Transverse colon (tissue), 4 donors: ENCODE results near the gene TSPAN32. TPM values are rescaled to one million over a fixed set of nuclear protein-coding genes. Genes with fewer than 3 reads are reported as not detected.
A peak's percentile ranks its signal among the peaks of the same experiment; 100 is the strongest.

Experiments
- DNase-seq: peaks from one replicate; pipeline ENCODE4 v3.0.0-alpha.2; 2019
- H3K27ac ChIP-seq, 4 donors: fragments of 200-600 bp; sonication (generic); 2 replicates each; pipeline ENCODE4 v1.5.1; 2016 to 2018; ENCODE audit warnings: inconsistent platforms in 4 of 4
- H3K27me3 ChIP-seq: fragments of 200-600 bp; sonication (generic); 2 replicates; pipeline ENCODE4 v1.5.1; 2017; ENCODE audit warnings: inconsistent platforms
- H3K36me3 ChIP-seq, 4 donors: fragments of 200-600 bp; sonication (generic); 2 replicates each; pipeline ENCODE4 v1.5.1; 2017 to 2019; ENCODE audit warnings: inconsistent platforms in 4 of 4
- H3K4me1 ChIP-seq, 4 donors: fragments of 200-600 bp; sonication (generic); 2 replicates each; pipeline ENCODE4 v1.5.1; 2017 to 2020; ENCODE audit warnings: inconsistent platforms in 4 of 4
- H3K4me3 ChIP-seq, 4 donors: fragments of 200-600 bp; sonication (generic); 1 replicate in 1 of 4; 2 replicates in 3 of 4; pipeline versions ENCODE4 v1.5.1 to v1.6.1; 2017 to 2019; ENCODE audit warnings: inconsistent platforms in 4 of 4
- H3K9me3 ChIP-seq, 2 donors: fragments of 200-600 bp; sonication (generic); 2 replicates each; pipeline ENCODE4 v1.5.1; 2017 to 2019; ENCODE audit warnings: inconsistent platforms in 2 of 2
- EP300 ChIP-seq: sonication (generic); formaldehyde crosslinking; IDR thresholded peaks from one replicate; pipeline ENCODE4 v1.6.1; 2017; ENCODE audit warnings: antibody characterized with exemption, low read depth
- POLR2A ChIP-seq: fragments of 450-650 bp; IDR thresholded peaks from one replicate; pipeline ENCODE4 v1.6.1; 2016; ENCODE audit warnings: antibody characterized with exemption, mild to moderate bottlenecking, moderate library complexity
- POLR2AphosphoS5 ChIP-seq, 3 donors: sonication (generic); formaldehyde crosslinking; IDR thresholded peaks; one replicate each; pipeline ENCODE4 v1.6.1; 2016; ENCODE audit warnings: antibody characterized with exemption in 3 of 3
- WGBS, 2 donors: methylation state at CpG; one replicate each; pipeline ENCODE4 v1.1.5; 2018; ENCODE audit warnings: low coverage in 1 of 2; 5-methylcytosine and 5-hydroxymethylcytosine counted together
- in situ Hi-C, 4 donors: fragments of 200-750 bp; cut with MboI; loops; one replicate each; pipeline versions ENCODE4 v1.15.0 to v1.15.1; 2017; ENCODE audit warnings: low sequenced_read_pairs in 3 of 4, low pct_ligation_motif_present in 1 of 4, low pct_unique_long_range_greater_than_20kb in 1 of 4
- intact Hi-C: fragments of 100-400 bp; cut with DNase I; formaldehyde crosslinking; loops from one replicate; pipeline ENCODE4 v1.15.1; 2023; ENCODE audit warnings: low total_unique reads
- total RNA-seq, 4 donors: library from RNA; depleted of rRNA; stranded (reverse); fragments of >200 nt; gene quantifications; one replicate each; pipeline ENCODE4 v1.1.0, GENCODE V29; 2016
- TF ChIP-seq, protein P1 (sequence below), 5 experiments: fragments of 200-600 bp in 3 of 5; fragments of 450-650 bp in 2 of 5; sonication (generic) in 3 of 5; IDR thresholded peaks; 1 replicate in 2 of 5; 2 replicates in 3 of 5; pipeline ENCODE4 v1.5.1; 2016 to 2017; ENCODE audit warnings: antibody characterized with exemption in 5 of 5, inconsistent platforms in 3 of 5, mild to moderate bottlenecking in 2 of 5, moderate library complexity in 1 of 5

The TSPAN32 gene
- total RNA-seq, 4 donors from 2014 or later: 0.16 to 0.96 TPM; not detected in 2

GRCh38 chr11:2263071-2263565, 38.7 kb upstream of the TSPAN32 start:
- TF ChIP-seq POLR2A (no peak), POLR2AphosphoS5 (IDR thresholded peaks at IDR 0.05) (no peak), EP300 (no peak)
- TF ChIP-seq, protein P1, sequence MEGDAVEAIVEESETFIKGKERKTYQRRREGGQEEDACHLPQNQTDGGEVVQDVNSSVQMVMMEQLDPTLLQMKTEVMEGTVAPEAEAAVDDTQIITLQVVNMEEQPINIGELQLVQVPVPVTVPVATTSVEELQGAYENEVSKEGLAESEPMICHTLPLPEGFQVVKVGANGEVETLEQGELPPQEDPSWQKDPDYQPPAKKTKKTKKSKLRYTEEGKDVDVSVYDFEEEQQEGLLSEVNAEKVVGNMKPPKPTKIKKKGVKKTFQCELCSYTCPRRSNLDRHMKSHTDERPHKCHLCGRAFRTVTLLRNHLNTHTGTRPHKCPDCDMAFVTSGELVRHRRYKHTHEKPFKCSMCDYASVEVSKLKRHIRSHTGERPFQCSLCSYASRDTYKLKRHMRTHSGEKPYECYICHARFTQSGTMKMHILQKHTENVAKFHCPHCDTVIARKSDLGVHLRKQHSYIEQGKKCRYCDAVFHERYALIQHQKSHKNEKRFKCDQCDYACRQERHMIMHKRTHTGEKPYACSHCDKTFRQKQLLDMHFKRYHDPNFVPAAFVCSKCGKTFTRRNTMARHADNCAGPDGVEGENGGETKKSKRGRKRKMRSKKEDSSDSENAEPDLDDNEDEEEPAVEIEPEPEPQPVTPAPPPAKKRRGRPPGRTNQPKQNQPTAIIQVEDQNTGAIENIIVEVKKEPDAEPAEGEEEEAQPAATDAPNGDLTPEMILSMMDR (IDR thresholded peaks at IDR 0.05): no peak
- intact Hi-C loops: no loop called here
- DNase-seq: no peak
- Histone ChIP-seq H3K27ac (no peak overlapping the region), H3K4me1 (no peaks in the 10 kb centered on the region), H3K36me3 (no peaks in the 10 kb centered on the region), H3K27me3 (peaks cover 7% of the 10 kb centered on the region), H3K9me3 (no peaks in the 10 kb centered on the region), H3K4me3 (no peak overlapping the region)
- in situ Hi-C loops: loop anchor here in 1 of 4 donors (10.0 kb wide), 1 partner anchor 58 kb away; no protein-coding TSS in a partner anchor
- WGBS, 2 donors: 38 to 57% methylated on average over 2 to 8 of the region's 10 CpGs

- H3K4me3 ChIP-seq: no peak overlapping the region
- no peak overlapping the region for H3K27ac ChIP-seq
Measured at GRCh38 chr11:2263724-2264360, 38.0 kb upstream of the TSPAN32 start.

GRCh38 chr11:2264366-2265053, 37.3 kb upstream of the TSPAN32 start:
- TF ChIP-seq, protein P1 (IDR thresholded peaks at IDR 0.05): no peak
- TF ChIP-seq EP300 (no peak), POLR2AphosphoS5 (IDR thresholded peaks at IDR 0.05) (no peak), POLR2A (no peak)
- peaks cover 0 to 14% (median 10%) of the 10 kb centered on the region in 4 donors for H3K4me1 ChIP-seq
- H3K4me3 ChIP-seq: no peak overlapping the region
- no peak for DNase-seq
- H3K36me3 ChIP-seq: no peaks in the 10 kb centered on the region
- peaks cover 21% of the 10 kb centered on the region for H3K27me3 ChIP-seq
- intact Hi-C loops: no loop called here
- in situ Hi-C loops: loop anchor here in 1 of 4 donors (10.0 kb wide), 1 partner anchor 60 kb away; no protein-coding TSS in a partner anchor
- 57 to 87% methylated on average over 3 to 22 of the region's 22 CpGs for WGBS, 2 donors
- H3K9me3 ChIP-seq: no peaks in the 10 kb centered on the region
- H3K27ac ChIP-seq: no peak overlapping the region

More at GRCh38 chr11:2263724-2264360, 38.0 kb upstream of the TSPAN32 start:
- Histone ChIP-seq H3K36me3 (no peaks in the 10 kb centered on the region), H3K4me1 (peaks cover 0 to 7% (median 4%) of the 10 kb centered on the region in 4 donors), H3K9me3 (no peaks in the 10 kb centered on the region), H3K27me3 (peaks cover 14% of the 10 kb centered on the region)
- intact Hi-C loops: no loop called here
- in situ Hi-C loops: loop anchor here in 1 of 4 donors (10.0 kb wide), 1 partner anchor 59 kb away; no protein-coding TSS in a partner anchor
- 89 to 100% methylated on average over 3 to 12 of the region's 13 CpGs for WGBS, 2 donors
- TF ChIP-seq POLR2A: no peak
- TF ChIP-seq POLR2AphosphoS5 (IDR thresholded peaks at IDR 0.05): no peak
- no peak for DNase-seq

GRCh38 chr11:2265396-2265795, 36.4 kb upstream of the TSPAN32 start:
- Histone ChIP-seq H3K4me3 (no peak overlapping the region), H3K27me3 (peaks cover 29% of the 10 kb centered on the region), H3K36me3 (no peaks in the 10 kb centered on the region), H3K4me1 (peaks cover 0 to 22% (median 19%) of the 10 kb centered on the region in 4 donors), H3K27ac (peak overlapping the region in 2 of 4 donors; percentile 4 to 22), H3K9me3 (no peaks in the 10 kb centered on the region)
- in situ Hi-C loops: loop anchor here in 1 of 4 donors (10.0 kb wide), 1 partner anchor 61 kb away; no protein-coding TSS in a partner anchor
- no peak for DNase-seq
- 43% methylated on average over 2 of the region's 2 CpGs; no CpG with 5 or more reads in 1 of the 2 donors for WGBS, 2 donors
- intact Hi-C loops: no loop called here
- no peak for TF ChIP-seq POLR2AphosphoS5 (IDR thresholded peaks at IDR 0.05)
- TF ChIP-seq, protein P1 (IDR thresholded peaks at IDR 0.05): no peak
- TF ChIP-seq EP300: no peak
- no peak for TF ChIP-seq POLR2A
